A549 (cell line): ENCODE results near the gene LYZL4. TPM values are rescaled to one million over a fixed set of nuclear protein-coding genes. Genes with fewer than 3 reads are reported as not detected.

Experiments
- ATAC-seq, 2 experiments: fragments of 200-7000 bp in 1 of 2; fragments of >200 bp in 1 of 2; cut with Nextera tagmentation in 1 of 2; cut with Tn5 transposase in 1 of 2; 3 replicates each; pipeline versions ENCODE4 v1.8.0 to v1.9.1; 2018 to 2020; ENCODE audit warnings: mild to moderate bottlenecking in 1 of 2, moderate library complexity in 1 of 2
- CTCF ChIA-PET: fragments of 300-600 bp; sonication (Branson Sonifier 250); formaldehyde crosslinking; extraction: SDS; loops from one replicate; lab custom pipeline; 2021; ENCODE audit warnings: antibody characterized with exemption, inconsistent platforms; lab: Yijun Ruan, JAX
- POLR2A ChIA-PET: fragments of 350-600 bp; formaldehyde crosslinking; extraction: SDS; loops from one replicate; lab custom pipeline; 2021; ENCODE audit warnings: antibody characterized with exemption, inconsistent platforms; lab: Yijun Ruan, JAX
- DNase-seq, 2 experiments: peaks; one replicate each; pipeline versions ENCODE4 v3.0.0 to v3.0.0-alpha.2; 2011 to 2016; ENCODE audit warnings: low read depth in 1 of 2, low spot score in 1 of 2
- FAIRE-seq: peaks from 2 replicates; lab custom pipeline; 2011; peaks lifted over from hg19 to GRCh38; lab: Jason Lieb, UNC
- H3K27ac ChIP-seq, 2 experiments: fragments of >200 bp; sonication (Bioruptor Twin); formaldehyde crosslinking; 3 replicates each; pipeline ENCODE4 v1.5.1; 2016 to 2017
- H3K4me1 ChIP-seq: fragments of >200 bp; sonication (Bioruptor Twin); formaldehyde crosslinking; 3 replicates; pipeline ENCODE4 v1.6.1; 2016
- H3K4me2 ChIP-seq: fragments of >200 bp; sonication (Bioruptor Twin); formaldehyde crosslinking; 3 replicates; pipeline ENCODE4 v1.6.1; 2016
- H3K4me3 ChIP-seq: fragments of >200 bp; sonication (Bioruptor Twin); formaldehyde crosslinking; 3 replicates; pipeline ENCODE4 v1.5.1; 2016
- H3K9me3 ChIP-seq: fragments of >200 bp; sonication (Bioruptor Twin); formaldehyde crosslinking; 3 replicates; pipeline ENCODE4 v1.6.1; 2016
- ATOH8 ChIP-seq: fragments of 250-450 bp; sonication (Bioruptor Pico); IDR thresholded peaks from 2 replicates; pipeline ENCODE4 v1.5.0; 2020; ENCODE audit warnings: low read depth, mild to moderate bottlenecking, moderate library complexity
- CEBPB ChIP-seq, 2 experiments: fragments of >200 bp in 1 of 2; sonication (Bioruptor Twin) in 1 of 2; formaldehyde crosslinking in 1 of 2; IDR thresholded peaks; 2 replicates each; pipeline ENCODE4 v1.6.1; 2012 to 2016
- CHD2 ChIP-seq: fragments of 150-350 bp; IDR thresholded peaks from 2 replicates; pipeline ENCODE4 v1.6.1; 2014; ENCODE audit warnings: low read length; ENCODE audit not compliant: partially characterized antibody
- CHD4 ChIP-seq: fragments of 200-600 bp; sonication (generic); IDR thresholded peaks from 2 replicates; pipeline ENCODE4 v1.6.1; 2016; ENCODE audit warnings: antibody characterized with exemption, mild to moderate bottlenecking, borderline replicate concordance
- CTCF ChIP-seq: fragments of >200 bp; sonication (Bioruptor Twin); formaldehyde crosslinking; IDR thresholded peaks from 3 replicates; pipeline ENCODE4 v1.5.1; 2016
- EHMT2 ChIP-seq: fragments of 200-600 bp; sonication (generic); IDR thresholded peaks from 2 replicates; pipeline ENCODE4 v1.6.1; 2016; ENCODE audit warnings: antibody characterized with exemption, low read depth, mild to moderate bottlenecking, moderate library complexity
- HDAC2 ChIP-seq: fragments of 200-600 bp; sonication (generic); IDR thresholded peaks from 2 replicates; pipeline ENCODE4 v1.6.1; 2016
- HEYL ChIP-seq: fragments of 250-450 bp; sonication (Bioruptor Pico); IDR thresholded peaks from 2 replicates; pipeline ENCODE4 v1.8.0; 2021; ENCODE audit warnings: mild to moderate bottlenecking, moderate library complexity
- HOXA7 ChIP-seq: fragments of 250-450 bp; sonication (Bioruptor Pico); IDR thresholded peaks from 2 replicates; pipeline ENCODE4 v1.5.0; 2020; ENCODE audit warnings: mild to moderate bottlenecking, moderate library complexity
- HOXB5 ChIP-seq: fragments of 250-450 bp; sonication (Bioruptor Pico); IDR thresholded peaks from 2 replicates; pipeline ENCODE4 v1.5.0; 2020; ENCODE audit warnings: mild to moderate bottlenecking, moderate library complexity
- KDM5A ChIP-seq: fragments of 200-600 bp; sonication (generic); IDR thresholded peaks from 2 replicates; pipeline ENCODE4 v1.6.1; 2016; ENCODE audit warnings: antibody characterized with exemption, mild to moderate bottlenecking
- MYC ChIP-seq: IDR thresholded peaks from 2 replicates; pipeline ENCODE4 v1.6.1; 2012; ENCODE audit warnings: mild to moderate bottlenecking, inconsistent platforms, low read length, improper control_type of control experiment, borderline replicate concordance
- NPAS2 ChIP-seq: fragments of 250-450 bp; sonication (Bioruptor Pico); IDR thresholded peaks from 2 replicates; pipeline ENCODE4 v1.8.0; 2022; ENCODE audit warnings: mild to moderate bottlenecking, moderate library complexity, borderline replicate concordance
- PBX3 ChIP-seq: IDR thresholded peaks from 2 replicates; pipeline ENCODE4 v1.6.1; 2012
- PHF8 ChIP-seq: fragments of 200-600 bp; sonication (generic); IDR thresholded peaks from 2 replicates; pipeline ENCODE4 v1.6.1; 2016; ENCODE audit warnings: low read depth, mild to moderate bottlenecking, antibody characterized with exemption, moderate library complexity, borderline replicate concordance
- RAD21 ChIP-seq, 2 experiments: fragments of >200 bp in 1 of 2; sonication (Bioruptor Twin) in 1 of 2; formaldehyde crosslinking in 1 of 2; IDR thresholded peaks in 1 of 2; conservative IDR thresholded peaks in 1 of 2; 2 replicates in 1 of 2; 3 replicates in 1 of 2; pipeline ENCODE4 v1.6.1; 2012 to 2018; ENCODE audit warnings: inconsistent platforms in 1 of 2
- RARB ChIP-seq: fragments of 250-450 bp; sonication (Bioruptor Pico); IDR thresholded peaks from 2 replicates; pipeline ENCODE4 v1.8.0; 2021; ENCODE audit warnings: mild to moderate bottlenecking, moderate library complexity
- SMC3 ChIP-seq: fragments of >200 bp; sonication (Bioruptor Twin); formaldehyde crosslinking; IDR thresholded peaks from 3 replicates; pipeline ENCODE4 v1.6.1; 2018; ENCODE audit warnings: inconsistent platforms
- SREBF2 ChIP-seq: fragments of 450-650 bp; IDR thresholded peaks from 2 replicates; pipeline ENCODE4 v1.6.1; 2014; ENCODE audit warnings: mild to moderate bottlenecking, moderate library complexity
- WGBS: methylation state at CpG from one replicate; pipeline ENCODE4 v1.1.6; 2017; ENCODE audit errors: missing lambda C conversion rate; 5-methylcytosine and 5-hydroxymethylcytosine counted together
- polyA plus RNA-seq, 4 experiments: library from polyadenylated mRNA; depleted of rRNA in 3 of 4; stranded (reverse); fragments of >200 nt; fragmentation: RNase III in 1 of 4; extraction: RNeasy Plus Mini Kit Qiagen cat#74134 plus additional on column Dnase treatment in 1 of 4; gene quantifications; 2 replicates in 3 of 4; 3 replicates in 1 of 4; pipeline ENCODE4 v1.2.3, GENCODE V29; 2011 to 2017

The LYZL4 gene
- polyA plus RNA-seq, 2 of the 4 experiments (the other 2 are of a cell fraction): not detected

GRCh38 chr3:42443819-42444436 is 33.5 kb upstream of the LYZL4 start:
- CTCF ChIA-PET: interaction anchor here (0.6 to 3.8 kb wide), 15 partner anchors 10 to 253 kb away, joined by 3 to 63 read pairs (median 4); no protein-coding TSS in a partner anchor
- WGBS: 9% methylated on average over 8 of the region's 9 CpGs
- peak; percentile 83 to 91 for TF ChIP-seq RAD21 (conservative IDR thresholded peaks at IDR 0.05 in 1 of 2, IDR thresholded peaks at IDR 0.05 in 1 of 2)
- no peak for TF ChIP-seq HDAC2
- TF ChIP-seq HOXA7 (CRISPR knock-in tag): no peak
- no peak for TF ChIP-seq CHD2
- TF ChIP-seq CTCF: peak; percentile 74
- TF ChIP-seq SMC3: peak; percentile 83
- TF ChIP-seq EHMT2: no peak
- TF ChIP-seq KDM5A: no peak
- no peak for TF ChIP-seq PHF8
- TF ChIP-seq SREBF2: no peak
- POLR2A ChIA-PET: no interaction called here
- Histone ChIP-seq H3K27ac (no peak overlapping the region), H3K4me3 (no peak overlapping the region), H3K4me2 (no peak overlapping the region), H3K4me1 (no peaks in the 10 kb centered on the region), H3K9me3 (no peaks in the 10 kb centered on the region)
- FAIRE-seq (no peak), ATAC-seq (peak; percentile 97 to 99), DNase-seq (peak; percentile 60 to 76)

- H3K9me3 ChIP-seq: no peaks in the 10 kb centered on the region
- H3K4me2 ChIP-seq: no peak overlapping the region
- ChIA-PET CTCF (interaction anchor here (0.6 to 3.8 kb wide), 16 partner anchors 9 to 252 kb away, joined by 3 to 63 read pairs (median 4); no protein-coding TSS in a partner anchor), POLR2A (no interaction called here)
- no peak overlapping the region for H3K27ac ChIP-seq
- 33% methylated on average over 4 of the region's 4 CpGs for WGBS
- ATAC-seq (no peak), DNase-seq (no peak), FAIRE-seq (no peak)
- no peak overlapping the region for H3K4me3 ChIP-seq
- no peaks in the 10 kb centered on the region for H3K4me1 ChIP-seq
- TF ChIP-seq HOXB5 (CRISPR knock-in tag) (no peak), MYC (no peak), CEBPB (IDR thresholded peaks at IDR 0.05) (no peak), CHD4 (no peak), PBX3 (no peak), RARB (CRISPR knock-in tag) (no peak), CTCF (no peak), NPAS2 (CRISPR knock-in tag) (no peak), ATOH8 (CRISPR knock-in tag) (no peak), HEYL (CRISPR knock-in tag) (no peak), PHF8 (no peak)
Observed at GRCh38 chr3:42443292-42443691, 32.9 kb upstream of the LYZL4 start.
